H1 (cell line): ENCODE data around the gene FTCDNL1. TPM values are rescaled to one million over a fixed set of nuclear protein-coding genes. Genes with fewer than 3 reads are reported as not detected.

Source experiments
- CTCF ChIA-PET: fragments of 300-600 bp; sonication (Branson Sonifier 250); formaldehyde crosslinking; loops from one replicate; lab custom pipeline; 2021; ENCODE audit not compliant: partially characterized antibody; lab: Charles Lee
- POLR2A ChIA-PET: fragments of 300-600 bp; sonication (Branson Sonifier 250); formaldehyde crosslinking; loops from one replicate; lab custom pipeline; 2021; ENCODE audit warnings: inconsistent platforms; ENCODE audit not compliant: partially characterized antibody; lab: Charles Lee
- DNase-seq, 2 experiments: peaks; one replicate each; pipeline versions ENCODE4 v3.0.0 to v3.0.0-alpha.2; 2010 to 2022; ENCODE audit warnings: low spot score in 2 of 2, low read depth in 1 of 2, mixed read lengths in 1 of 2
- FAIRE-seq: peaks from 2 replicates; lab custom pipeline; 2011; peaks lifted over from hg19 to GRCh38; lab: Jason Lieb, UNC
- H2AFZ ChIP-seq: 2 replicates; pipeline ENCODE4 v1.8.1; 2012; ENCODE audit warnings: low read length, inconsistent platforms
- H2AK5ac ChIP-seq: 2 replicates; pipeline ENCODE4 v1.6.1; 2013; ENCODE audit warnings: low read depth, low read length
- H2BK120ac ChIP-seq: replicated peaks from 2 replicates; pipeline ENCODE3; 2013; ENCODE audit warnings: low read depth, low read length, inconsistent platforms
- H2BK12ac ChIP-seq: 2 replicates; pipeline ENCODE4 v1.6.1; 2013; ENCODE audit warnings: low read depth, low read length
- H2BK15ac ChIP-seq: 2 replicates; pipeline ENCODE4 v1.6.1; 2013; ENCODE audit warnings: low read length
- H2BK20ac ChIP-seq: 2 replicates; pipeline ENCODE4 v1.6.1; 2013; ENCODE audit warnings: low read length
- H2BK5ac ChIP-seq: 2 replicates; pipeline ENCODE4 v1.6.1; 2013; ENCODE audit warnings: low read depth, low read length
- H3K14ac ChIP-seq: 2 replicates; pipeline ENCODE4 v1.6.1; 2013; ENCODE audit warnings: inconsistent platforms; ENCODE audit not compliant: insufficient read length
- H3K18ac ChIP-seq: 2 replicates; pipeline ENCODE4 v1.6.1; 2013; ENCODE audit warnings: low read length; ENCODE audit errors: extremely low read depth
- H3K23ac ChIP-seq: 2 replicates; pipeline ENCODE4 v1.6.1; 2013; ENCODE audit warnings: inconsistent platforms; ENCODE audit not compliant: insufficient read length
- H3K23me2 ChIP-seq: 2 replicates; pipeline ENCODE4 v1.6.1; 2013; ENCODE audit warnings: low read depth, low read length
- H3K27ac ChIP-seq: 2 replicates; pipeline ENCODE4 v1.6.1; 2011; ENCODE audit warnings: low read depth, low read length, inconsistent platforms
- H3K27me3 ChIP-seq, 4 experiments: replicated peaks in 1 of 4; 1 replicate in 1 of 4; 2 replicates in 3 of 4; pipeline versions ENCODE4 v1.6.1 to v1.8.1; 2011 to 2013; ENCODE audit warnings: low read length in 3 of 4, mild to moderate bottlenecking in 3 of 4, inconsistent platforms in 2 of 4, mixed read lengths in 2 of 4, moderate library complexity in 1 of 4; ENCODE audit not compliant: control insufficient read depth in 3 of 4, insufficient read depth in 3 of 4; ENCODE audit errors: extremely low read depth in 1 of 4
- H3K36me3 ChIP-seq, 4 experiments: 2 replicates each; pipeline versions ENCODE4 v1.6.1 to v1.8.1; 2011 to 2013; ENCODE audit warnings: mild to moderate bottlenecking in 4 of 4, low read length in 3 of 4, moderate library complexity in 2 of 4, control low read depth in 1 of 4, inconsistent platforms in 1 of 4; ENCODE audit not compliant: insufficient read depth in 4 of 4, control insufficient read depth in 2 of 4
- H3K4ac ChIP-seq: replicated peaks from 2 replicates; pipeline ENCODE3; 2013; ENCODE audit warnings: low read length, low read depth, mixed read lengths, inconsistent platforms; ENCODE audit not compliant: insufficient read length
- H3K4me1 ChIP-seq, 4 experiments: replicated peaks in 1 of 4; 1 replicate in 1 of 4; 2 replicates in 3 of 4; pipeline versions ENCODE4 v1.6.1 to v1.8.1; 2011 to 2013; ENCODE audit warnings: low read length in 3 of 4, inconsistent platforms in 2 of 4, mixed read lengths in 1 of 4; ENCODE audit not compliant: insufficient read depth in 4 of 4, control insufficient read depth in 3 of 4
- H3K4me2 ChIP-seq, 2 experiments: 2 replicates each; pipeline versions ENCODE4 v1.6.1 to v1.8.1; 2011 to 2013; ENCODE audit warnings: low read depth in 2 of 2, low read length in 2 of 2, control low read depth in 1 of 2, inconsistent platforms in 1 of 2, mild to moderate bottlenecking in 1 of 2; ENCODE audit not compliant: insufficient read depth in 1 of 2
- H3K4me3 ChIP-seq, 4 experiments: fragments of 200-600, 300-600 bp in 1 of 4; sonication (generic), shearing (Covaris generic), sonication (Bioruptor Twin) in 1 of 4; 2 replicates each; pipeline versions ENCODE4 v1.5.1 to v1.8.1; 2011 to 2016; ENCODE audit warnings: low read length in 4 of 4, low read depth in 3 of 4, control low read depth in 2 of 4, inconsistent platforms in 2 of 4, mild to moderate bottlenecking in 2 of 4, mixed read lengths in 1 of 4, moderate library complexity in 1 of 4; ENCODE audit not compliant: insufficient read depth in 2 of 4; ENCODE audit errors: extremely low read depth in 1 of 4
- H3K56ac ChIP-seq: replicated peaks from 2 replicates; pipeline ENCODE3; 2013; ENCODE audit warnings: low read depth, mild to moderate bottlenecking, mixed read lengths, low read length, inconsistent platforms; ENCODE audit not compliant: insufficient read length
- H3K79me1 ChIP-seq: 2 replicates; pipeline ENCODE4 v1.6.1; 2013; ENCODE audit warnings: low read depth, low read length, control low read depth
- H3K79me2 ChIP-seq, 2 experiments: 2 replicates each; pipeline versions ENCODE4 v1.6.1 to v1.8.1; 2012 to 2013; ENCODE audit warnings: low read length in 2 of 2, mild to moderate bottlenecking in 2 of 2, inconsistent platforms in 1 of 2; ENCODE audit not compliant: insufficient read depth in 2 of 2, control insufficient read depth in 1 of 2
- H3K9ac ChIP-seq, 4 experiments: replicated peaks in 1 of 4; 1 replicate in 1 of 4; 2 replicates in 3 of 4; pipeline versions ENCODE4 v1.6.1 to v1.8.1; 2011 to 2013; ENCODE audit warnings: low read depth in 3 of 4, low read length in 3 of 4, control low read depth in 2 of 4, mild to moderate bottlenecking in 2 of 4, moderate library complexity in 2 of 4, inconsistent platforms in 1 of 4; ENCODE audit errors: extremely low read depth in 1 of 4
- H3K9me3 ChIP-seq, 2 experiments: 2 replicates each; pipeline versions ENCODE4 v1.6.1 to v1.8.1; 2012 to 2013; ENCODE audit warnings: mild to moderate bottlenecking in 2 of 2, moderate library complexity in 2 of 2, control low read depth in 1 of 2, inconsistent platforms in 1 of 2, low read depth in 1 of 2, low read length in 1 of 2, mixed read lengths in 1 of 2; ENCODE audit not compliant: insufficient read depth in 2 of 2
- H4K20me1 ChIP-seq, 2 experiments: replicated peaks in 1 of 2; 2 replicates each; pipeline versions ENCODE3 to v1.8.1; 2011 to 2013; ENCODE audit warnings: inconsistent platforms in 2 of 2, low read length in 2 of 2, mild to moderate bottlenecking in 1 of 2; ENCODE audit not compliant: insufficient read depth in 2 of 2, control insufficient read depth in 1 of 2
- H4K5ac ChIP-seq: 2 replicates; pipeline ENCODE4 v1.6.1; 2013; ENCODE audit warnings: low read length, low read depth, mixed read lengths, inconsistent platforms; ENCODE audit not compliant: insufficient read length
- H4K8ac ChIP-seq: 2 replicates; pipeline ENCODE4 v1.8.0; 2013; ENCODE audit warnings: mild to moderate bottlenecking, moderate library complexity, low read length, inconsistent platforms; ENCODE audit not compliant: insufficient read depth; ENCODE audit errors: extremely low read depth
- H4K91ac ChIP-seq: replicated peaks from 2 replicates; pipeline ENCODE3; 2013; ENCODE audit warnings: low read length, mixed read lengths, inconsistent platforms; ENCODE audit not compliant: insufficient read length
- CHD2 ChIP-seq: IDR thresholded peaks from 2 replicates; pipeline ENCODE4 v1.6.1; 2012; ENCODE audit warnings: low read length, improper control_type of control experiment
- CTBP2 ChIP-seq: IDR thresholded peaks from 2 replicates; pipeline ENCODE4 v1.7.0; 2011; ENCODE audit warnings: borderline replicate concordance, mild to moderate bottlenecking, moderate library complexity, mixed read lengths, low read length; ENCODE audit not compliant: insufficient read depth, insufficient read length
- NANOG ChIP-seq: IDR thresholded peaks from 2 replicates; pipeline ENCODE4 v1.6.1; 2011; ENCODE audit warnings: low read length, low read depth, mild to moderate bottlenecking, inconsistent platforms; ENCODE audit not compliant: insufficient read depth, poor library complexity, severe bottlenecking
- POLR2A ChIP-seq, 2 experiments: IDR thresholded peaks; 1 replicate in 1 of 2; 2 replicates in 1 of 2; pipeline ENCODE4 v1.6.1; 2011; ENCODE audit warnings: low read depth in 2 of 2, low read length in 2 of 2, mild to moderate bottlenecking in 2 of 2; ENCODE audit errors: control extremely low read depth in 1 of 2
- POU5F1 ChIP-seq: IDR thresholded peaks from 2 replicates; pipeline ENCODE4 v1.6.1; 2011; ENCODE audit warnings: low read depth, mild to moderate bottlenecking, low read length, moderate library complexity
- SIX5 ChIP-seq: IDR thresholded peaks from 2 replicates; pipeline ENCODE4 v1.6.1; 2011; ENCODE audit warnings: mild to moderate bottlenecking, low read depth, low read length
- TAF7 ChIP-seq: optimal IDR thresholded peaks from 2 replicates; pipeline ENCODE3; 2011; ENCODE audit warnings: low read depth, mild to moderate bottlenecking, inconsistent platforms, low read length, moderate library complexity, borderline replicate concordance
- ZNF274 ChIP-seq: IDR thresholded peaks from 2 replicates; pipeline ENCODE4 v1.7.0; 2012; ENCODE audit warnings: low read length, borderline replicate concordance; ENCODE audit errors: extremely low read depth
- WGBS, 2 experiments: shearing (Covaris generic) in 1 of 2; methylation state at CpG; one replicate each; pipeline versions ENCODE4 v1.1.6 to v1.1.7; 2013 to 2015; ENCODE audit warnings: low lambda C conversion rate in 2 of 2, mixed read lengths in 2 of 2, inconsistent platforms in 1 of 2, low coverage in 1 of 2, missing lambda C conversion rate in 1 of 2; ENCODE audit not compliant: insufficient replicate concordance in 2 of 2, insufficient coverage in 1 of 2, insufficient read length in 1 of 2; ENCODE audit errors: extremely low coverage in 1 of 2, missing lambda C conversion rate in 1 of 2; 5-methylcytosine and 5-hydroxymethylcytosine counted together
- polyA plus RNA-seq, 7 experiments: library from polyadenylated mRNA; depleted of rRNA in 3 of 7; stranded (reverse) in 5 of 7; unstranded in 2 of 7; fragments of >200 nt in 5 of 7; fragments of 200-250 nt in 2 of 7; gene quantifications; 1 replicate in 5 of 7; 2 replicates in 1 of 7; 4 replicates in 1 of 7; pipeline versions ENCODE4 v1.2.1 to v1.2.3, GENCODE V29; 2011 to 2013; ENCODE audit warnings: missing spikeins in 2 of 7, mixed read lengths in 2 of 7
- total RNA-seq: library from RNA; stranded (reverse); fragmentation: NEBNext Ultra II Directional; extraction: Animal tissue kit (Norgen Biotek cat#: 25700); gene quantifications from 2 replicates; pipeline ENCODE4 v1.2.1, GENCODE V29; 2021

Gene FTCDNL1
- total and polyA plus RNA-seq, 2 of the 8 experiments (the other 6 are each of a cell fraction or from before 2014, with no cell fraction given), result 0.41 to 0.97 TPM

GRCh38 chr2:199833525-199833924 is 17.5 kb downstream of the FTCDNL1 start:
- DNase-seq, result no peak
- no peak overlapping the region for H3K4me3 ChIP-seq
- no peak overlapping the region for H4K5ac ChIP-seq
- H3K27me3 ChIP-seq, result no peaks in the 10 kb centered on the region
- H2BK5ac ChIP-seq, result no peak overlapping the region
- H3K36me3 ChIP-seq, result no peaks in the 10 kb centered on the region
- H3K79me1 ChIP-seq, result no peaks in the 10 kb centered on the region
- no peaks in the 10 kb centered on the region for H4K20me1 ChIP-seq
- H2BK12ac ChIP-seq, result no peak overlapping the region
- ChIA-PET CTCF (interaction anchor here (1.1 to 2.1 kb wide), 2 partner anchors 9 to 93 kb away, joined by 4 read pairs; no protein-coding TSS in a partner anchor), POLR2A (no interaction called here)
- H3K14ac ChIP-seq, result no peak overlapping the region
- H2BK20ac ChIP-seq, result no peak overlapping the region
- H2BK120ac ChIP-seq, result no peak overlapping the region
- H2AFZ ChIP-seq, result no peak overlapping the region
- no peak overlapping the region for H4K91ac ChIP-seq
- 53 to 100% methylated on average over 1 of the region's 1 CpG for WGBS, 2 experiments
- H3K79me2 ChIP-seq, result no peaks in the 10 kb centered on the region
- H3K23ac ChIP-seq, result no peak overlapping the region
- no peak overlapping the region for H3K56ac ChIP-seq
- no peak overlapping the region for H3K18ac ChIP-seq
- H2BK15ac ChIP-seq, result no peak overlapping the region
- TF ChIP-seq CTBP2 (no peak), NANOG (no peak), TAF7 (no peak), POU5F1 (no peak), ZNF274 (no peak), POLR2A (IDR thresholded peaks at IDR 0.05; ENCODE audit: control extremely low read depth in 1 of 2, low read depth in 2 of 2, low read length in 2 of 2) (no peak), CHD2 (no peak), SIX5 (no peak)
- TF ChIP-seq, all 59 proteins: peak for 0
- Histone ChIP-seq H4K8ac (no peak overlapping the region), H3K4ac (no peak overlapping the region), H3K4me1 (peaks cover 0 to 8% (median under 1%) of the 10 kb centered on the region in 4 experiments; a peak in 3 of 7 replicates), H3K27ac (no peak overlapping the region), H2AK5ac (no peak overlapping the region), H3K4me2 (no peak overlapping the region), H3K23me2 (no peaks in the 10 kb centered on the region), H3K9ac (no peak overlapping the region), H3K9me3 (peaks cover 0 to 5% of the 10 kb centered on the region in 2 experiments; a peak in 1 of 4 replicates)
- no peak for FAIRE-seq
